GM23338 (cell line): ENCODE data around the gene FIGNL1. TPM values are rescaled to one million over a fixed set of nuclear protein-coding genes. Genes with fewer than 3 reads are reported as not detected.
A peak's percentile ranks its signal among the peaks of the same experiment; 100 is the strongest.

ENCODE experiments used
- ATAC-seq: fragments of 200-7000 bp; cut with Tn5 transposase; 3 replicates; pipeline ENCODE4 v1.9.1; 2020
- DNase-seq: peaks from one replicate; pipeline ENCODE4 v3.0.0-alpha.2; 2015; ENCODE audit warnings: low spot score
- H2AFZ ChIP-seq: fragments of 200-600 bp; sonication (generic); 2 replicates; pipeline ENCODE4 v1.8.0; 2016; ENCODE audit warnings: antibody characterized with exemption, mild to moderate bottlenecking, moderate library complexity
- H3F3A ChIP-seq: fragments of 200-600 bp; sonication (generic); replicated peaks from 2 replicates; pipeline ENCODE4 v1.8.0; 2017; ENCODE audit warnings: antibody characterized with exemption, mixed run types, low read depth
- H3K27ac ChIP-seq: fragments of 200-600 bp; sonication (generic); 2 replicates; pipeline ENCODE4 v1.6.1; 2016; ENCODE audit warnings: low read depth
- H3K27me3 ChIP-seq: fragments of 200-600 bp; sonication (generic); 2 replicates; pipeline ENCODE4 v1.8.0; 2016; ENCODE audit warnings: mild to moderate bottlenecking, mixed run types, moderate library complexity; ENCODE audit not compliant: insufficient read depth
- H3K36me3 ChIP-seq: fragments of 200-600 bp; sonication (generic); 2 replicates; pipeline ENCODE4 v1.8.0; 2016; ENCODE audit warnings: mild to moderate bottlenecking; ENCODE audit not compliant: insufficient read depth
- H3K4me1 ChIP-seq: fragments of 200-600 bp; sonication (generic); 2 replicates; pipeline ENCODE4 v1.8.0; 2016; ENCODE audit warnings: mild to moderate bottlenecking, moderate library complexity; ENCODE audit not compliant: insufficient read depth
- H3K4me2 ChIP-seq: fragments of 200-600 bp; sonication (generic); 2 replicates; pipeline ENCODE4 v1.7.1; 2017; ENCODE audit warnings: mixed run types
- H3K4me3 ChIP-seq: fragments of 200-600 bp; sonication (generic); 2 replicates; pipeline ENCODE4 v1.6.1; 2016; ENCODE audit warnings: mixed run types
- H3K79me2 ChIP-seq: fragments of 200-600 bp; sonication (generic); replicated peaks from 2 replicates; pipeline ENCODE4 v1.8.0; 2017; ENCODE audit warnings: mild to moderate bottlenecking; ENCODE audit not compliant: insufficient read depth
- H3K9me2 ChIP-seq: fragments of 200-600 bp; sonication (generic); 2 replicates; pipeline ENCODE4 v1.8.0; 2017; ENCODE audit not compliant: insufficient read depth
- H4K20me1 ChIP-seq: fragments of 200-600 bp; sonication (generic); replicated peaks from 2 replicates; pipeline ENCODE4 v1.8.0; 2017; ENCODE audit warnings: mild to moderate bottlenecking; ENCODE audit not compliant: insufficient read depth
- H3K27ac Mint-ChIP-seq: 2 replicates; pipeline ENCODE4 v1.8.0; 2020; ENCODE audit warnings: inconsistent platforms, mild to moderate bottlenecking, moderate library complexity, mixed read lengths
- H3K27me3 Mint-ChIP-seq: 3 replicates; pipeline ENCODE4 v1.8.0; 2022; ENCODE audit warnings: low read depth, mild to moderate bottlenecking, moderate library complexity, mixed read lengths, inconsistent platforms; ENCODE audit not compliant: insufficient read depth, poor library complexity
- H3K36me3 Mint-ChIP-seq: 3 replicates; pipeline ENCODE4 v1.8.0; 2021; ENCODE audit warnings: low read depth, mild to moderate bottlenecking, inconsistent platforms, moderate library complexity, mixed read lengths
- H3K4me1 Mint-ChIP-seq: 3 replicates; pipeline ENCODE4 v1.8.0; 2020; ENCODE audit warnings: mild to moderate bottlenecking, inconsistent platforms, mixed read lengths
- H3K4me3 Mint-ChIP-seq: 3 replicates; pipeline ENCODE4 v1.8.0; 2021; ENCODE audit warnings: moderate library complexity, mild to moderate bottlenecking, inconsistent platforms, mixed read lengths
- H3K9me3 Mint-ChIP-seq: 3 replicates; pipeline ENCODE4 v1.8.0; 2020; ENCODE audit warnings: moderate library complexity, mild to moderate bottlenecking, inconsistent platforms, mixed read lengths
- CREB1 ChIP-seq: fragments of 250-450 bp; sonication (Bioruptor Pico); IDR thresholded peaks from 2 replicates; pipeline ENCODE4 v1.5.0; 2020; ENCODE audit warnings: low read depth, mild to moderate bottlenecking, moderate library complexity
- ETS1 ChIP-seq: IDR thresholded peaks from 2 replicates; pipeline ENCODE4 v1.6.1; 2016; ENCODE audit warnings: antibody characterized with exemption
- EZH2 ChIP-seq: fragments of 200-600 bp; sonication (generic); IDR thresholded peaks from one replicate; pipeline ENCODE4 v1.8.0; 2017; ENCODE audit warnings: antibody characterized with exemption, mild to moderate bottlenecking, low read depth; ENCODE audit not compliant: unreplicated experiment
- EZH2phosphoT487 ChIP-seq: fragments of 200-600 bp; sonication (generic); IDR thresholded peaks from one replicate; pipeline ENCODE4 v1.8.1; 2018; ENCODE audit warnings: antibody characterized with exemption; ENCODE audit not compliant: unreplicated experiment
- JUNB ChIP-seq: IDR thresholded peaks from one replicate; pipeline ENCODE4 v1.6.1; 2016; ENCODE audit warnings: antibody characterized with exemption; ENCODE audit not compliant: unreplicated experiment
- NANOG ChIP-seq: IDR thresholded peaks from 2 replicates; pipeline ENCODE4 v1.6.1; 2016; ENCODE audit warnings: antibody characterized with exemption, borderline replicate concordance
- POLR2AphosphoS5 ChIP-seq: IDR thresholded peaks from 2 replicates; pipeline ENCODE4 v1.6.1; 2016; ENCODE audit warnings: antibody characterized with exemption, low read depth
- REST ChIP-seq: IDR thresholded peaks from one replicate; pipeline ENCODE4 v1.6.1; 2018; ENCODE audit warnings: antibody characterized with exemption; ENCODE audit not compliant: unreplicated experiment
- STAT1 ChIP-seq: IDR thresholded peaks from one replicate; pipeline ENCODE4 v1.6.1; 2016; ENCODE audit warnings: antibody characterized with exemption; ENCODE audit not compliant: unreplicated experiment
- ZNF114 ChIP-seq: fragments of 250-450 bp; sonication (Bioruptor Pico); IDR thresholded peaks from 2 replicates; pipeline ENCODE4 v1.5.0; 2020; ENCODE audit warnings: mild to moderate bottlenecking, moderate library complexity
- ZNF331 ChIP-seq: fragments of 250-450 bp; sonication (Bioruptor Pico); IDR thresholded peaks from 2 replicates; pipeline ENCODE4 v1.5.0; 2020; ENCODE audit warnings: low read depth, mild to moderate bottlenecking, moderate library complexity
- polyA plus RNA-seq: library from polyadenylated mRNA; unstranded; fragments of >200 nt; fragmentation: Nextera tagmentation; extraction: Ambion mirVana; gene quantifications from 2 replicates; pipeline ENCODE4 v1.2.1, GENCODE V29; 2016
- total RNA-seq: library from RNA; depleted of rRNA; stranded (reverse); fragments of >200 nt; shearing (Covaris generic); gene quantifications from 2 replicates; pipeline ENCODE4 v1.2.3, GENCODE V29; 2014
- TF ChIP-seq, protein P1 (sequence below), 2 experiments: fragments of 200-600 bp in 1 of 2; sonication (generic) in 1 of 2; conservative IDR thresholded peaks; 2 replicates each; pipeline versions ENCODE4 v1.5.1 to v1.6.1; 2016 to 2017; ENCODE audit warnings: antibody characterized with exemption in 2 of 2, low read depth in 2 of 2, mild to moderate bottlenecking in 2 of 2, moderate library complexity in 1 of 2
- TF ChIP-seq, protein P2 (sequence below): fragments of 250-450 bp; sonication (Bioruptor Pico); IDR thresholded peaks from 2 replicates; pipeline ENCODE4 v1.5.0; 2020; ENCODE audit warnings: mild to moderate bottlenecking, moderate library complexity

FIGNL1 gene
- total and polyA plus RNA-seq, 2 experiments from 2014 or later, result 6.6 to 24.9 TPM

- Mint-ChIP-seq H3K9me3 (no peaks in the 10 kb centered on the region), H3K4me3 (no peak overlapping the region), H3K27me3 (peaks cover 1% of the 10 kb centered on the region), H3K27ac (peak overlapping the region; percentile 49; the same call in 1 of the 2 replicates), H3K4me1 (peaks cover 29% of the 10 kb centered on the region), H3K36me3 (no peaks in the 10 kb centered on the region)
- Histone ChIP-seq H3K27me3 (no peaks in the 10 kb centered on the region), H3K4me2 (no peak overlapping the region), H4K20me1 (no peaks in the 10 kb centered on the region), H3K36me3 (no peaks in the 10 kb centered on the region), H3K4me1 (peaks cover 22% of the 10 kb centered on the region), H2AFZ (no peak overlapping the region), H3K9me2 (0 out of 2 replicates have a peak, but pooled peaks cover 5% of the 10 kb centered on the region), H3F3A (no peaks in the 10 kb centered on the region), H3K27ac (no peak overlapping the region), H3K79me2 (no peaks in the 10 kb centered on the region), H3K4me3 (no peak overlapping the region)
- no peak for TF ChIP-seq ZNF331 (CRISPR knock-in tag)
- no peak for TF ChIP-seq ETS1
- no peak for TF ChIP-seq EZH2phosphoT487
- no peak for TF ChIP-seq POLR2AphosphoS5
- TF ChIP-seq, protein P1, sequence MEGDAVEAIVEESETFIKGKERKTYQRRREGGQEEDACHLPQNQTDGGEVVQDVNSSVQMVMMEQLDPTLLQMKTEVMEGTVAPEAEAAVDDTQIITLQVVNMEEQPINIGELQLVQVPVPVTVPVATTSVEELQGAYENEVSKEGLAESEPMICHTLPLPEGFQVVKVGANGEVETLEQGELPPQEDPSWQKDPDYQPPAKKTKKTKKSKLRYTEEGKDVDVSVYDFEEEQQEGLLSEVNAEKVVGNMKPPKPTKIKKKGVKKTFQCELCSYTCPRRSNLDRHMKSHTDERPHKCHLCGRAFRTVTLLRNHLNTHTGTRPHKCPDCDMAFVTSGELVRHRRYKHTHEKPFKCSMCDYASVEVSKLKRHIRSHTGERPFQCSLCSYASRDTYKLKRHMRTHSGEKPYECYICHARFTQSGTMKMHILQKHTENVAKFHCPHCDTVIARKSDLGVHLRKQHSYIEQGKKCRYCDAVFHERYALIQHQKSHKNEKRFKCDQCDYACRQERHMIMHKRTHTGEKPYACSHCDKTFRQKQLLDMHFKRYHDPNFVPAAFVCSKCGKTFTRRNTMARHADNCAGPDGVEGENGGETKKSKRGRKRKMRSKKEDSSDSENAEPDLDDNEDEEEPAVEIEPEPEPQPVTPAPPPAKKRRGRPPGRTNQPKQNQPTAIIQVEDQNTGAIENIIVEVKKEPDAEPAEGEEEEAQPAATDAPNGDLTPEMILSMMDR (conservative IDR thresholded peaks at IDR 0.05; ENCODE audit: low read depth in 2 of 2), result no peak
- TF ChIP-seq CREB1, result no peak
- TF ChIP-seq STAT1, result no peak
- TF ChIP-seq REST, result no peak
- TF ChIP-seq ZNF114, result no peak
- TF ChIP-seq, protein P2, sequence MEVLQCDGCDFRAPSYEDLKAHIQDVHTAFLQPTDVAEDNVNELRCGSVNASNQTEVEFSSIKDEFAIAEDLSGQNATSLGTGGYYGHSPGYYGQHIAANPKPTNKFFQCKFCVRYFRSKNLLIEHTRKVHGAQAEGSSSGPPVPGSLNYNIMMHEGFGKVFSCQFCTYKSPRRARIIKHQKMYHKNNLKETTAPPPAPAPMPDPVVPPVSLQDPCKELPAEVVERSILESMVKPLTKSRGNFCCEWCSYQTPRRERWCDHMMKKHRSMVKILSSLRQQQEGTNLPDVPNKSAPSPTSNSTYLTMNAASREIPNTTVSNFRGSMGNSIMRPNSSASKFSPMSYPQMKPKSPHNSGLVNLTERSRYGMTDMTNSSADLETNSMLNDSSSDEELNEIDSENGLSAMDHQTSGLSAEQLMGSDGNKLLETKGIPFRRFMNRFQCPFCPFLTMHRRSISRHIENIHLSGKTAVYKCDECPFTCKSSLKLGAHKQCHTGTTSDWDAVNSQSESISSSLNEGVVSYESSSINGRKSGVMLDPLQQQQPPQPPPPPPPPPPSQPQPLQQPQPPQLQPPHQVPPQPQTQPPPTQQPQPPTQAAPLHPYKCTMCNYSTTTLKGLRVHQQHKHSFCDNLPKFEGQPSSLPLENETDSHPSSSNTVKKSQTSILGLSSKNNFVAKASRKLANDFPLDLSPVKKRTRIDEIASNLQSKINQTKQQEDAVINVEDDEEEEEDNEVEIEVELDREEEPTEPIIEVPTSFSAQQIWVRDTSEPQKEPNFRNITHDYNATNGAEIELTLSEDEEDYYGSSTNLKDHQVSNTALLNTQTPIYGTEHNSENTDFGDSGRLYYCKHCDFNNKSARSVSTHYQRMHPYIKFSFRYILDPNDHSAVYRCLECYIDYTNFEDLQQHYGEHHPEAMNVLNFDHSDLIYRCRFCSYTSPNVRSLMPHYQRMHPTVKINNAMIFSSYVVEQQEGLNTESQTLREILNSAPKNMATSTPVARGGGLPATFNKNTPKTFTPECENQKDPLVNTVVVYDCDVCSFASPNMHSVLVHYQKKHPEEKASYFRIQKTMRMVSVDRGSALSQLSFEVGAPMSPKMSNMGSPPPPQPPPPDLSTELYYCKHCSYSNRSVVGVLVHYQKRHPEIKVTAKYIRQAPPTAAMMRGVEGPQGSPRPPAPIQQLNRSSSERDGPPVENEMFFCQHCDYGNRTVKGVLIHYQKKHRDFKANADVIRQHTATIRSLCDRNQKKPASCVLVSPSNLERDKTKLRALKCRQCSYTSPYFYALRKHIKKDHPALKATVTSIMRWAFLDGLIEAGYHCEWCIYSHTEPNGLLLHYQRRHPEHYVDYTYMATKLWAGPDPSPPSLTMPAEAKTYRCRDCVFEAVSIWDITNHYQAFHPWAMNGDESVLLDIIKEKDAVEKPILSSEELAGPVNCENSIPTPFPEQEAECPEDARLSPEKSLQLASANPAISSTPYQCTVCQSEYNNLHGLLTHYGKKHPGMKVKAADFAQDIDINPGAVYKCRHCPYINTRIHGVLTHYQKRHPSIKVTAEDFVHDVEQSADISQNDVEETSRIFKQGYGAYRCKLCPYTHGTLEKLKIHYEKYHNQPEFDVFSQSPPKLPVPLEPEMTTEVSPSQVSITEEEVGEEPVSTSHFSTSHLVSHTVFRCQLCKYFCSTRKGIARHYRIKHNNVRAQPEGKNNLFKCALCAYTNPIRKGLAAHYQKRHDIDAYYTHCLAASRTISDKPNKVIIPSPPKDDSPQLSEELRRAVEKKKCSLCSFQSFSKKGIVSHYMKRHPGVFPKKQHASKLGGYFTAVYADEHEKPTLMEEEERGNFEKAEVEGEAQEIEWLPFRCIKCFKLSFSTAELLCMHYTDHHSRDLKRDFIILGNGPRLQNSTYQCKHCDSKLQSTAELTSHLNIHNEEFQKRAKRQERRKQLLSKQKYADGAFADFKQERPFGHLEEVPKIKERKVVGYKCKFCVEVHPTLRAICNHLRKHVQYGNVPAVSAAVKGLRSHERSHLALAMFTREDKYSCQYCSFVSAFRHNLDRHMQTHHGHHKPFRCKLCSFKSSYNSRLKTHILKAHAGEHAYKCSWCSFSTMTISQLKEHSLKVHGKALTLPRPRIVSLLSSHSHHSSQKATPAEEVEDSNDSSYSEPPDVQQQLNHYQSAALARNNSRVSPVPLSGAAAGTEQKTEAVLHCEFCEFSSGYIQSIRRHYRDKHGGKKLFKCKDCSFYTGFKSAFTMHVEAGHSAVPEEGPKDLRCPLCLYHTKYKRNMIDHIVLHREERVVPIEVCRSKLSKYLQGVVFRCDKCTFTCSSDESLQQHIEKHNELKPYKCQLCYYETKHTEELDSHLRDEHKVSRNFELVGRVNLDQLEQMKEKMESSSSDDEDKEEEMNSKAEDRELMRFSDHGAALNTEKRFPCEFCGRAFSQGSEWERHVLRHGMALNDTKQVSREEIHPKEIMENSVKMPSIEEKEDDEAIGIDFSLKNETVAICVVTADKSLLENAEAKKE (CRISPR knock-in tag), result no peak
- TF ChIP-seq NANOG, result no peak
- TF ChIP-seq EZH2, result no peak
- TF ChIP-seq JUNB, result no peak
- no peak for ATAC-seq
- no peak for DNase-seq
Measured at GRCh38 chr7:50422858-50423257, 27.3 kb downstream of the FIGNL1 start.
